GM23248 (cell line): Measurements from ENCODE around the gene PARD3B. TPM values are rescaled to one million over a fixed set of nuclear protein-coding genes. Genes with fewer than 3 reads are reported as not detected.
A peak's percentile ranks its signal among the peaks of the same experiment; 100 is the strongest.

Source experiments
- DNase-seq: peaks from one replicate; pipeline ENCODE4 v3.0.0-alpha.2; 2015
- H2AFZ ChIP-seq: fragments of 200-600 bp; sonication (generic); 2 replicates; pipeline ENCODE4 v1.6.1; 2016; ENCODE audit warnings: antibody characterized with exemption
- H3F3A ChIP-seq: fragments of 200-600 bp; sonication (generic); 2 replicates; pipeline ENCODE4 v1.6.1; 2016; ENCODE audit warnings: mild to moderate bottlenecking, antibody characterized with exemption, mixed run types; ENCODE audit not compliant: insufficient read depth
- H3K27ac ChIP-seq: fragments of 200-600 bp; sonication (generic); 2 replicates; pipeline ENCODE4 v1.5.1; 2016; ENCODE audit warnings: mild to moderate bottlenecking
- H3K27me3 ChIP-seq: fragments of 200-600 bp; sonication (generic); replicated peaks from 2 replicates; pipeline ENCODE4 v1.6.1; 2016; ENCODE audit warnings: mild to moderate bottlenecking; ENCODE audit not compliant: insufficient read depth
- H3K36me3 ChIP-seq: fragments of 200-600 bp; sonication (generic); 2 replicates; pipeline ENCODE4 v1.6.1; 2016; ENCODE audit warnings: low read depth, mild to moderate bottlenecking
- H3K4me1 ChIP-seq: fragments of 200-600 bp; sonication (generic); 2 replicates; pipeline ENCODE4 v1.6.1; 2016; ENCODE audit warnings: mild to moderate bottlenecking; ENCODE audit not compliant: insufficient read depth
- H3K4me2 ChIP-seq: fragments of 200-600 bp; sonication (generic); one replicate; pipeline ENCODE4 v1.6.1; 2016; ENCODE audit warnings: mild to moderate bottlenecking; ENCODE audit not compliant: unreplicated experiment
- H3K4me3 ChIP-seq: fragments of 200-600 bp; sonication (generic); 2 replicates; pipeline ENCODE4 v1.5.1; 2016; ENCODE audit warnings: mild to moderate bottlenecking
- H3K79me2 ChIP-seq: fragments of 200-600 bp; sonication (generic); 2 replicates; pipeline ENCODE4 v1.6.1; 2016; ENCODE audit warnings: mild to moderate bottlenecking; ENCODE audit not compliant: insufficient read depth
- H3K9ac ChIP-seq: fragments of 200-600 bp; sonication (generic); 2 replicates; pipeline ENCODE4 v1.6.1; 2016; ENCODE audit warnings: mild to moderate bottlenecking
- H3K9me2 ChIP-seq: fragments of 200-600 bp; sonication (generic); 2 replicates; pipeline ENCODE4 v1.6.1; 2016; ENCODE audit warnings: mixed run types, mild to moderate bottlenecking, moderate library complexity; ENCODE audit not compliant: insufficient read depth
- H3K9me3 ChIP-seq: fragments of 200-600 bp; sonication (generic); one replicate; pipeline ENCODE4 v1.6.1; 2017; ENCODE audit warnings: low read depth
- H4K20me1 ChIP-seq: fragments of 200-600 bp; sonication (generic); 2 replicates; pipeline ENCODE4 v1.6.0; 2016; ENCODE audit not compliant: insufficient read depth
- EZH2 ChIP-seq: fragments of 200-600 bp; sonication (generic); IDR thresholded peaks from 2 replicates; pipeline ENCODE4 v1.6.1; 2018; ENCODE audit warnings: antibody characterized with exemption, mild to moderate bottlenecking; ENCODE audit not compliant: insufficient read depth, poor library complexity, severe bottlenecking
- EZH2phosphoT487 ChIP-seq: fragments of 200-600 bp; sonication (generic); IDR thresholded peaks from 2 replicates; pipeline ENCODE4 v1.6.1; 2018; ENCODE audit warnings: antibody characterized with exemption, moderate library complexity, mild to moderate bottlenecking, low read depth; ENCODE audit not compliant: insufficient read depth
- WGBS, 2 experiments: methylation state at CpG; one replicate each; pipeline ENCODE4 v1.1.6; 2015 to 2017; ENCODE audit warnings: low lambda C conversion rate in 2 of 2, low coverage in 1 of 2; ENCODE audit errors: missing lambda C conversion rate in 2 of 2; 5-methylcytosine and 5-hydroxymethylcytosine counted together
- in situ Hi-C: fragments of 300-500 bp; cut with MboI; formaldehyde crosslinking; loops from 2 replicates; pipeline ENCODE4 v1.15.0; 2020
- polyA plus RNA-seq: library from polyadenylated mRNA; unstranded; fragments of >200 nt; fragmentation: Nextera tagmentation; extraction: Ambion mirVana; gene quantifications from 2 replicates; pipeline ENCODE4 v1.2.1, GENCODE V29; 2016
- total RNA-seq: library from RNA; depleted of rRNA; stranded (reverse); fragments of >200 nt; shearing (Covaris generic); gene quantifications from 2 replicates; pipeline ENCODE4 v1.2.3, GENCODE V29; 2014

The PARD3B gene
- total and polyA plus RNA-seq, 2 experiments from 2014 or later = 2.5 to 6.9 TPM

GRCh38 chr2:205297368-205297767 is 752.1 kb downstream of the PARD3B start:
- in situ Hi-C loops = no loop called here
- Histone ChIP-seq H3K27ac (no peak overlapping the region), H3K79me2 (no peaks in the 10 kb centered on the region), H3K9me3 (no peaks in the 10 kb centered on the region), H3K9ac (no peak overlapping the region), H3K27me3 (no peaks in the 10 kb centered on the region), H4K20me1 (no peaks in the 10 kb centered on the region), H3K4me1 (no peaks in the 10 kb centered on the region), H2AFZ (no peak overlapping the region), H3K4me2 (no peak overlapping the region), H3K36me3 (no peaks in the 10 kb centered on the region), H3F3A (no peaks in the 10 kb centered on the region), H3K4me3 (no peak overlapping the region), H3K9me2 (no peaks in the 10 kb centered on the region)
- TF ChIP-seq EZH2 = no peak
- no peak for TF ChIP-seq EZH2phosphoT487
- DNase-seq = no peak

GRCh38 chr2:205297846-205298245 is 752.6 kb downstream of the PARD3B start:
- Histone ChIP-seq H3K9me2 (no peaks in the 10 kb centered on the region), H3K27ac (no peak overlapping the region), H3K4me1 (no peaks in the 10 kb centered on the region), H3K9me3 (no peaks in the 10 kb centered on the region), H3K27me3 (no peaks in the 10 kb centered on the region), H2AFZ (no peak overlapping the region), H3F3A (no peaks in the 10 kb centered on the region), H3K9ac (no peak overlapping the region), H3K4me3 (no peak overlapping the region), H3K36me3 (no peaks in the 10 kb centered on the region), H3K79me2 (no peaks in the 10 kb centered on the region), H4K20me1 (no peaks in the 10 kb centered on the region), H3K4me2 (no peak overlapping the region)
- in situ Hi-C loops = no loop called here
- DNase-seq = no peak
- 72 to 77% methylated on average over 4 of the region's 4 CpGs for WGBS, 2 experiments
- TF ChIP-seq EZH2phosphoT487 (no peak), EZH2 (no peak)

- H3K27ac ChIP-seq = no peak overlapping the region
- H3K4me1 ChIP-seq = peaks cover 8% of the 10 kb centered on the region; the same call in 1 of the 2 replicates
- in situ Hi-C loops = no loop called here
- H3K9me2 ChIP-seq = no peaks in the 10 kb centered on the region
- H2AFZ ChIP-seq = no peak overlapping the region
- H3K4me2 ChIP-seq = no peak overlapping the region
- H4K20me1 ChIP-seq = no peaks in the 10 kb centered on the region
- no peaks in the 10 kb centered on the region for H3K36me3 ChIP-seq
- H3K4me3 ChIP-seq = no peak overlapping the region
- H3K79me2 ChIP-seq = no peaks in the 10 kb centered on the region
- DNase-seq = no peak
- 53 to 58% methylated on average over 5 of the region's 5 CpGs for WGBS, 2 experiments
- no peak overlapping the region for H3K9ac ChIP-seq
- H3F3A ChIP-seq = no peaks in the 10 kb centered on the region
- no peaks in the 10 kb centered on the region for H3K9me3 ChIP-seq
- no peaks in the 10 kb centered on the region for H3K27me3 ChIP-seq
- TF ChIP-seq EZH2phosphoT487 (no peak), EZH2 (no peak)
These were observed 765.9 kb downstream of the PARD3B start for GRCh38 chr2:205311201-205311600.

- in situ Hi-C loops = no loop called here
- Histone ChIP-seq H2AFZ (peak overlapping the region; percentile 31; the same call in 1 of the 2 replicates), H3K4me1 (peaks cover 16% of the 10 kb centered on the region), H3K4me2 (peak overlapping the region; percentile 17), H3K36me3 (no peaks in the 10 kb centered on the region), H3K9me2 (no peaks in the 10 kb centered on the region), H3K27ac (no peak overlapping the region; the same call in 1 of the 2 replicates), H3K27me3 (no peaks in the 10 kb centered on the region), H4K20me1 (no peaks in the 10 kb centered on the region), H3K79me2 (no peaks in the 10 kb centered on the region), H3K9ac (no peak overlapping the region), H3K4me3 (0 out of 2 replicates have a peak overlapping the region, but pooled peaks have one; percentile 12), H3F3A (no peaks in the 10 kb centered on the region), H3K9me3 (no peaks in the 10 kb centered on the region)
- WGBS, 2 experiments = 62 to 72% methylated on average over 2 of the region's 2 CpGs
- DNase-seq = peak; percentile 23
- TF ChIP-seq EZH2 (no peak), EZH2phosphoT487 (no peak)
These were observed 776.0 kb downstream of the PARD3B start for GRCh38 chr2:205321231-205321630.

- Histone ChIP-seq H3K9me3 (no peaks in the 10 kb centered on the region), H3K36me3 (no peaks in the 10 kb centered on the region), H3K27ac (no peak overlapping the region), H4K20me1 (no peaks in the 10 kb centered on the region), H3K4me3 (no peak overlapping the region), H3K9ac (no peak overlapping the region), H3K27me3 (no peaks in the 10 kb centered on the region), H2AFZ (no peak overlapping the region), H3F3A (no peaks in the 10 kb centered on the region), H3K4me1 (peaks cover 16% of the 10 kb centered on the region), H3K4me2 (no peak overlapping the region), H3K79me2 (no peaks in the 10 kb centered on the region), H3K9me2 (no peaks in the 10 kb centered on the region)
- no peak for TF ChIP-seq EZH2
- no peak for TF ChIP-seq EZH2phosphoT487
- 95 to 96% methylated on average over 2 of the region's 2 CpGs for whole genome bisulfite sequencing, 2 experiments
- peak; percentile 5 for DNase-seq
- in situ Hi-C loops = no loop called here
These were observed 778.7 kb downstream of the PARD3B start for GRCh38 chr2:205323929-205324328.
